Fibroblast of upper back skin (primary cell): ENCODE data around the gene SMIM1.

ENCODE experiments used
- DNase-seq: peaks from one replicate; pipeline ENCODE4 v3.0.0-alpha.2; 2013

SMIM1 gene

GRCh38 chr1:3777647-3778589 is 5.4 kb downstream of the SMIM1 start:
- DNase-seq, result no peak

GRCh38 chr1:3778590-3779264 is 6.2 kb downstream of the SMIM1 start:
- no peak for DNase-seq

- no peak for DNase-seq
Observed at GRCh38 chr1:3779265-3779911, 6.8 kb downstream of the SMIM1 start.

- no peak for DNase-seq
Observed at GRCh38 chr1:3779912-3780416, 7.4 kb downstream of the SMIM1 start.

- DNase-seq, result no peak
Observed at GRCh38 chr1:3780901-3781300, 8.4 kb downstream of the SMIM1 start.

- DNase-seq, result no peak
Observed at GRCh38 chr1:3783651-3784474, 11.3 kb downstream of the SMIM1 start.

- DNase-seq, result no peak
Observed at GRCh38 chr1:3785045-3785444, 12.5 kb downstream of the SMIM1 start.

- DNase-seq, result no peak
Observed at GRCh38 chr1:3785456-3786157, 13.1 kb downstream of the SMIM1 start.

GRCh38 chr1:3786468-3787348 is 14.2 kb downstream of the SMIM1 start:
- no peak for DNase-seq

GRCh38 chr1:3787349-3787715 is 14.8 kb downstream of the SMIM1 start:
- DNase-seq, result no peak

GRCh38 chr1:3787745-3788605 is 15.4 kb downstream of the SMIM1 start:
- DNase-seq, result no peak

- DNase-seq, result no peak
Observed at GRCh38 chr1:3788756-3789420, 16.3 kb downstream of the SMIM1 start.

GRCh38 chr1:3789421-3790300 is 17.1 kb downstream of the SMIM1 start:
- no peak for DNase-seq

GRCh38 chr1:3790500-3790923 is 18.0 kb downstream of the SMIM1 start:
- DNase-seq, result no peak

- no peak for DNase-seq
Observed at GRCh38 chr1:3790952-3791351, 18.4 kb downstream of the SMIM1 start.

- no peak for DNase-seq
Observed at GRCh38 chr1:3795453-3796214, 23.1 kb downstream of the SMIM1 start.
